NCI-H226 (cell line): ENCODE data around the gene MT2A.
"Not testable (repeated sequence)": the region's sequence is repeated elsewhere in the genome, so short reads cannot be mapped to it uniquely, and the experiment has no call there.

Source experiments
- DNase-seq: peaks from one replicate; pipeline ENCODE4 v3.0.0-alpha.2; 2015

Gene MT2A

GRCh38 chr16:56601325-56601724 is 7.1 kb upstream of the MT2A start:
- no peak for DNase-seq

DNA sequence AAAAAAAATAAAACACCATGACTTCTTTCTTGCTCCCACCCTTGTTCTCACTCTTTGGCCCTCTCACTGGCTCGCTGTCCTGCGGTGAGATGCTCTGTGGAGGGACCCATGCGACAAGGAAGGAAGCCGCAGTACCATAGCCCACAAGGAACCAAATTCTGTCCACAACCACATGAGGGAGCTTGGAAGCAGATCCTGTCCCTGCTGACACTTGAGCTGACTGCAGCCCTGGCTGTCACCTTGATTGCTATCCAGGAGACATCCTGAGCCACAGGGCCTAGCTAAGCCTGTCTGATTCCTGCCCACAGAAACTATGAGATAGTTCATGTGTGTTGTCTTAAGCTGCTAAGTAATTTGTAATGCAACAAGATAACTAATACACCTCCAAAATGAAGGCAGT is 4.8 kb upstream of the MT2A start:
- no peak for DNase-seq

- no peak for DNase-seq
These were observed 3.4 kb upstream of the MT2A start for GRCh38 chr16:56604966-56605365.

DNA sequence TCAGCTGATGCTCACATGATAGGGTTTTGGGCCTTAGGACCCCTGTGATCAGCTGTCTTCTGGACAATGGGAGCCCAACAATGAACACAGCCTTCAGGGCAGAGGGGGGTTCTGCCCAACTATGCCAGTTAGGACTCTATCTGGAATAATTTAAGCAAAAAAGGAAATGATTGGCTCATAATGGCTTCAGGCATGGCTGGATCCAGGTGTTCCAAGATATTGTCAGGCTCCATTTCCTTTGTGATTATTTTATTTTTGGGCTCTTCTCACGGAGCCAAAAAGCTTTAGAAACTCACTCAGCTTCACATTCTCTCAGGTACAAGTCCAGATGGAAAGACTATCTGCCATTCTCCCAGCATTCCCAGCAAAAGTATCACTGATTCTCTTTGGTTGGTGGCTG is 2.9 kb upstream of the MT2A start:
- DNase-seq, result no peak

DNA sequence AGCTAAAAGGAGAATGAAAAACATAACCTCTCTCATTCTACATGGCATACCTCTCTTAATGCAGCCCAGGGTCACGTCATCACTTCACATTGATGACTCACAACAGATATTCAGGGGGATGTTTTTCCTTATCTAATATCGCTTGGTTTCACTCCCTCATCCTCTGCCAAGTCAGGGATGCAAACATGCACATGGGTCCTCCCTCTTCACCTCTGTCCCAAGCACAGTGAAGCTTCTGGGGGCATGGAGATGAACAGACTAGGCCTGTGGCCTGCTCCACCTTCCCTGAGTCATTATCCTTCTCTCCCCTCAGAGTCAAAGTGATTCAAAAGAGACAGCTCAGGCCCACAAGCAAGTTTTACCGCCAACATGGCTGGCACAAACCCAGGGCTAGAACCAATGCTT is 2.3 kb upstream of the MT2A start:
- peak; percentile 96 for DNase-seq

DNA sequence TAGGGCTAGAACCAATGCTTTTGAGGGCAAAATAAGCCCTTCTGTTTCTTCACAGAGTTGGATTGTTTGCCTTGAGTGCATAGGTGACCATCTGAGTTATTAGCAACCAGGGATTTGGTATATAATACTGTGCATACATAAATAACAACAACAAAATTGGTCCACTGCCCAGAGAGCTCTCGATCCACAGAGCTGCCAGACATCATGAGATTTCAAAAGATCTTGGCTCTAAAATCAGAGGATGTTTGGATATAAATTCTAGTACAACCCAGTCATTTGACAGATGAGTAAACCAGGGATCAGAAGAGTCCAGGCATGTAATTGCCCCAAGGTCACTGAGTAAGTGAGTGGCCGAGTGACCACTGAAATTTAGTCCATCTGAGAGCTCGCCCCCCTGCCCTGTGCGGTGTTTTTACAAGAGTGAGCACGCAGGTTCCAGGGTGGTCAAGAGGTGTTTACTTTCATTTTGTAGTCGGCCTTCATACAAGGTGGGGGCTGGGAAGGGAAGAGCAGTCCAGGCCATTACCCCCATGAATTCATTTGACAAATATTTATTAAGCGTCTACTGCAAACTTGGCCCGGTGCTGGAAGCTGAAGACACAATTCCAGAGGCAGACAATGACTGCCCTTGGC is 1.8 kb upstream of the MT2A start:
- peak; percentile 82 for DNase-seq

DNA sequence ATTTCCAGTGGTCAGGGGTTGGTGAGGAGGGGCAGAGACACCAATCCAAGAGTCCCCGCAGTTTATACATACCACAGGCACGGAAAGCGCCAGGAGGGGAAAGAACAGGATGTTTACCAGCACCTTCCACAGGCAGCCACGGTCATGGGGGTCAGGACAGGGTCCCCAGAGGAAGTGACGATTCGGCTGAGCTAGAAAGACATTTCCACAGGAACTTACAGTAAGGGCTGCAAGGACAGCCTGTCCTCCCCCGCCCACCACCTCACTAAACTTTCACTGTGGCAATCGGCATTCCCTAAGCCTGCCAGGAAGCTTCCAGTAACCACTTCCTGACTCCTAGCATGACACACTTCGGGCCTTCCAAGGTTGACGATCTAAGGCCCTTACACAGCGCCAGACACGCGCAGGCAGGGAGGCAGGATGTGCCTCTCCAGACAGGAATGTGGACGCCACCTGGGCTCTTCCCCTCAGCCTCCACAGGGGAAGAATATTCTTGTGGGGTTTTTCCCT is 1.2 kb upstream of the MT2A start:
- DNase-seq, result peak; percentile 99

DNA sequence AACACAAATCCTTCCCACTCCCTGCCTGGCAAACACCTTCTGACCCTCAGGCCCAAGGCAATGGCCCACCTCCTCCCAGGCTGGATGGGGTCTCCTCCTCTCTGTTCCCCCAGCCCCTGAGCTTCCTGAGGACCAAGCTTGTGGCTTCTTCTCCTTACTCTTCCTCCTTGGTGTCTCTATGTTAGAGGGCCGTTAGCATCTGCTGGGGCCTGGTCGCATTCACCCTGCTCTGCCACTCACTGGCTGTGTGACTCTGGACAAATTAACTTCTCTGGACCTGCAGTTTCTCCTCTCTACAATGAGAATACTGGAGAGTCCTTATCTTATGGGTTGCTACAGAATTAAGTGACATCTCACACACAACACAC is 725 bp upstream of the MT2A start:
- no peak for DNase-seq

DNA sequence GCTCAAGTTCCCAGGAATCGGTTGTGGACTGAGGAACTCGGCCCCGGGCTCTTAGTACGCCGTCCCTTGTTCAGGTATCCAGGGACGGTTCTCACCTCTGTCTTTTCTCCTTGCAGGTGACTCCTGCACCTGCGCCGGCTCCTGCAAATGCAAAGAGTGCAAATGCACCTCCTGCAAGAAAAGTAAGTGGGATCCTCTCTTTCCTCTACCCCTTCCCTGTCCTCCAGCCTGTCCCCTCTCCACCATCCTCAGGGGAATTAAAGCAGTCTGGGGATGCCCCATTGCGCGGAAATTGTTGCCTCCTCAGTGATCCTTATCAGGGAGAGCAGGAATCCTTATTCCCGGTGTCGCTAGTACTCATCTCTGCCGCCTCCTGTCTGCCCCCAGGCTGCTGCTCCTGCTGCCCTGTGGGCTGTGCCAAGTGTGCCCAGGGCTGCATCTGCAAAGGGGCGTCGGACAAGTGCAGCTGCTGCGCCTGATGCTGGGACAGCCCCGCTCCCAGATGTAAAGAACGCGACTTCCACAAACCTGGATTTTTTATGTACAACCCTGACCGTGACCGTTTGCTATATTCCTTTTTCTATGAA is 585 bp downstream of the MT2A start:
- no peak for DNase-seq

DNA sequence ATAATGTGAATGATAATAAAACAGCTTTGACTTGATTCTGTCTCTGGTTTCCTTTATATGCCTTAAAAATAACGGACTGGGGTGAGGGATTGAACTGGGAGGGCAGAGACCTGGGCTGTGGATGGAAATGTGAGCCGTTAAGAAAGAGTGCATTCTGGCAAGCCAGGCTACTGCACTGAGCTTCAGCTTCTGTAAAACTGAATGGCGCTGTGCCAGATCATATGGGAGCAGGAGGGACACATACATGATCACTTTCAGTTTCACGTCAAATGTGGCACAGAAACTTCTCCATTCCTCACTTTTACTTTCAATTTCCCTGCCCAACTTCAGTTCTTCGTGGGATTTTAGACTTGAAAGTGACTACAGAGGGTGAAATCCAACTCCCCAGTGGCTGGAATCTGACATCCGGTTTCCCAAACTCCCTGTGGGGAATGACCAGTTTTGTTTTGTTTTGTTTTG is 1.1 kb downstream of the MT2A start:
- DNase-seq, result peak; percentile 57

DNA sequence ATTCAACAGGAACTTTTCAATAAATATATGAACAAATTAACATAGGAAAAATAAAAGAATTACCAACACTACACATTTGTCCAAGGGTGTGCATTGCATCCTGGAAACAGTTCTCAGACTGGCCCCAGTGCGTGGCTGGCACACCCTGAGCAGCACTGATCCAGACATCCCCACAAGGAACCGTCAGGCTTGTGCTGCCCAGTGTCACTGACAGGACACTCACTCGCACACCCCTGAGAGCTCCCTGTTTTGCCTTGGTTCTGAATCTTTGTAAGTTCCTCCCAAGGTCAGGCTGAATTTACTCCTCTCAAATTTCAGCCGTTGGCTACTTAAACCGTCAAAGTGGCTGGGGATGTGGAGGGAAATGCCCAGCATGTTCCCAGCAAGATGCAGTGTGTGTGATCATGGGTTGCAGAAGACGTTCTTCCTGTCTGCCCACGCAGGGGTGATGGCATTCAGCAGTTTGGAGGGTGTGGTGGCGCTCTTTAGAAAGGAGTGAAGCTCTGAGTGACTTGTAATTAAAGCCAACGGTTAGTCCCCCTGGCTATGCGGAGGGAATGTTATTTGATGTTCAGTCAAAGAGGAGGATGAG is 1.7 kb downstream of the MT2A start:
- DNase-seq, result peak; percentile 65

DNA sequence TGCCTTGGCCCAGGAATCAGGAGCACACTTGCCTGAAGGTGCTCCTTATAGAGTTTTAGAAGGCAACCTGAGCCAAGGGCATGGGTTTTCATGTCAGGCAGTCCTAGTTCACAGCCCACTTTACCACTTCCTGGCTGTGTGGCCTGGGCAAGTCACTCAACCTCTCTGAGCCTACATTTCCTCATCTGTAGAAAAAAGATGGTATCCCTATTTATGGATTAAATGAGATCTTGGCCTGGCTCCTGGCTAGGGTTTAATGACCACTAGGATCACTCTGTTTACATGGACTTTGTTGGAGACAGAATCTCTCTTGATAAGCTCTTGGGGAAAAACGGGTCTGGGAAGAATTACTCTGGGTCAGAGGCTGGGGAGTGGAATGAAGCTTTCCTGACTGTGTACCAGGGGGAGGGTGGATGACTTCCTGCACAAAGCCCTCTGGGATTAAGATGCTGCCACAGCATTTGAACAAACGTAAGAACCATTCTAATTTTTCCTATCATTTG is 2.3 kb downstream of the MT2A start:
- DNase-seq, result no peak

DNA sequence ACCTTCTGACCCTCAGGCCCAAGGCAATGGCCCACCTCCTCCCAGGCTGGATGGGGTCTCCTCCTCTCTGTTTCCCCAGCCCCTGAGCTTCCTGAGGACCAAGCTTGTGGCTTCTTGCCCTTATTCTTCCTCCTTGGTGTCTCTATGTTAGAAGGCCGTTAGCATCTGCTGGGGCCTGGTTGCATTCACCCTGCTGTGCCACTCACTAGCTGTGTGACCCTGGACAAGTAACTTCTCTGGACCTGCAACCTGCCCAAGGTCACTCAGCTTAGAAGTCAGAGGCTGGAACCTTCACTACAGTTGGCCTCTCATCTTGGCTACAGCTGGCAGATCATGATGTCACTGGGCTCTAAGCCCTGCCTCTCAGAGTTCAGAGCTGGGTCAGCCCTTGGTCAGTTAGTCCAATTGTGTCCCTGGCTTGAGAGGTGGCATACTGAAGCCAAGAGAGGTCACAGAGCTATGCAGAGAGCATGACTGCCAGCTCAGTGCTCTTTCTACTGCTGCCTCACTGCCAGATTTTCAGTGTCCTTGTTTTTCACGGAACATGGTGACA is 3.0 kb downstream of the MT2A start:
- DNase-seq, result no peak

GRCh38 chr16:56613706-56614105 is 5.3 kb downstream of the MT2A start:
- DNase-seq, result no peak

- DNase-seq, result peak; percentile 80
These were observed 6.2 kb downstream of the MT2A start for GRCh38 chr16:56614549-56614991.

DNA sequence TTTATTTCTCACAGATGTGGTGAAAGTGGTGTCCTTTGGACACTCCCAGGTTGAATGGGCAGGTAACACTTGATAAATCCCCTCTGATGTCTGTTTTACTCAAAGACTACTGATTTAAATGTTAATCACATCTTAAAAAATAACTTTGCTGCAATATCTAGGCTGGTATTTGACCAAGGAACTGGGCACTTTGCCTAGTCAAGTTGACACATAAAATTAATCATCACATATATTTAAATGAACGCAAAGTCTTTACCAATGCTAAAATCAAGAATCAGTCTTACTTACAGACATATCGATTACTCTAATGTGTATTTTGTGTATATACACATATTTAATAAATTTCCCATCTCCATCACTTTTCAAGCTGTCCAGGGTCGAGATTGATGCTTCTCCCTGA is 7.0 kb downstream of the MT2A start:
- peak; percentile 40 for DNase-seq

DNA sequence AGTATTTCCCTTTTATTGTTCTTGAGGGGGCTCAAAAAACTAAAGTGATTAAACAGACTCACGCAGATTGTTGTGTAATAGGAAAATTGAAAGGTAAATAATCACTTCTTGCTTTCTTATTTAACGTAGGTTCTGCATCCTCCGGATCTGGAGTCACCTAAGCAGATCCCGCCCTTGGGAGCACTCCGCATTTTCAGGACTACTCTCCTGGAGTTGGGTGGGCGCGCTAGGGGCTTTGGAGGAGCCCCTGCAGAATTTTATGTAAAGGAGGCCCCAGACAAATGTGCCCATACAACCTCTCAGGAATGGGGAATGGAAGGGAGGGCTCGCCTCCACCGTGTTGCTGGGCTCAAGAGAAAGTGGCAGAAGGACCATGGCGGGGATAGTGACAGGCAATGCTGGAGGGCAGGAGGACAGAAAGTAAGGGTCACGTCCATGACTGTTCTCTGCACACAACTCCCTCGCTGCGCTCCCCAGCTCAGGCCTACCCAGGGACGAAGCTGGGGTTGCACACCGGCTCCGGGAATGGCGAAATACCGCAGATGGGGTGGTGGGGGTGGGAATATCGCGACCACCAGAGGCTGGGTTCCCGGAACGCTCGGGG is 8.3 kb downstream of the MT2A start:
- DNase-seq, result no peak

- DNase-seq, result no peak
These were observed 9.1 kb downstream of the MT2A start for GRCh38 chr16:56617212-56618085.

DNA sequence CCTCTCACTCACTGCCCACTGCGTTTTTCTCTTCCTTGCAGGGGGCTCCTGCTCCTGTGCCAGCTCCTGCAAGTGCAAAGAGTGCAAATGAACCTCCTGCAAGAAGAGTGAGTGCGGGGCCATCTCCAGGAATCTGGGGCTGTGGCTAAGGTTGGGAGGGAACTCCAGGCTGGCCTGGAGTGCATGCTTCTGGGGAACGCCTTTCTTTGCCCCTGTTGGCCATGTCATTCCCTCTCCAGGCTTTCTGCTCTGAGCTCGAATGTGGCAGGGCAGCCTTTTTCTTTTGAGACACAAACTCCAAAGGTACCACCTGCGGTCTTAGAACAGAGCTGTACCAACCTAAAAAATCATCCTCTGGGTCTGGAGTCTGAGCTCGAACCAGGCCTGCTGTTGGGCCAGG is 9.8 kb downstream of the MT2A start:
- DNase-seq, result no peak

GRCh38 chr16:56620339-56620897 is 12.0 kb downstream of the MT2A start:
- DNase-seq, result no peak

- not testable (repeated sequence) for DNase-seq
These were observed 13.5 kb downstream of the MT2A start for GRCh38 chr16:56621665-56622445.
